Endothelial cell of umbilical vein (primary cell): Measurements from ENCODE around the gene CARD11. TPM values are rescaled to one million over a fixed set of nuclear protein-coding genes. Genes with fewer than 3 reads are reported as not detected.

Experiments
- BruUV-seq: library from RNA; stranded (reverse); fragments of 400-500 nt; replicated peaks from 2 replicates; lab custom pipeline; 2021; lab: Mats Ljungman, UMichigan
- CTCF ChIA-PET: fragments of 300-600, 350-600 bp; sonication (Branson Sonifier 250); formaldehyde crosslinking; loops from one replicate; lab custom pipeline; 2021; ENCODE audit warnings: antibody characterized with exemption, inconsistent platforms; lab: Charles Lee
- POLR2A ChIA-PET: fragments of 300-600, 350-600 bp; sonication (Branson Sonifier 250); formaldehyde crosslinking; loops from one replicate; lab custom pipeline; 2021; ENCODE audit warnings: antibody characterized with exemption, inconsistent platforms; lab: Charles Lee
- DNase-seq: peaks from one replicate; pipeline ENCODE4 v3.0.0-alpha.2; 2011; ENCODE audit warnings: low read depth, low spot score
- FAIRE-seq: peaks from 2 replicates; lab custom pipeline; 2011; peaks lifted over from hg19 to GRCh38; lab: Jason Lieb, UNC
- H2AFZ ChIP-seq: 2 replicates; pipeline ENCODE4 v1.6.0; 2012; ENCODE audit warnings: low read depth, low read length, control low read depth, inconsistent platforms
- H3K27ac ChIP-seq: 2 replicates; pipeline ENCODE4 v1.5.1; 2011; ENCODE audit warnings: low read depth, mild to moderate bottlenecking, control low read depth, low read length, moderate library complexity; ENCODE audit not compliant: insufficient read depth
- H3K27me3 ChIP-seq, 2 experiments: 2 replicates each; pipeline versions ENCODE4 v1.6.0 to v1.6.1; 2011; ENCODE audit warnings: low read length in 2 of 2, mixed read lengths in 1 of 2; ENCODE audit not compliant: control insufficient read depth in 2 of 2, insufficient read depth in 2 of 2
- H3K36me3 ChIP-seq, 2 experiments: 2 replicates in 1 of 2; 3 replicates in 1 of 2; pipeline ENCODE4 v1.5.1; 2011; ENCODE audit warnings: low read length in 2 of 2, mild to moderate bottlenecking in 1 of 2, moderate library complexity in 1 of 2; ENCODE audit not compliant: control insufficient read depth in 2 of 2, insufficient read depth in 2 of 2; ENCODE audit errors: extremely low read depth in 1 of 2
- H3K4me1 ChIP-seq: 3 replicates; pipeline ENCODE4 v1.5.1; 2011; ENCODE audit warnings: mild to moderate bottlenecking, low read length; ENCODE audit not compliant: control insufficient read depth, insufficient read depth; ENCODE audit errors: extremely low read depth
- H3K4me2 ChIP-seq: 2 replicates; pipeline ENCODE4 v1.6.1; 2011; ENCODE audit warnings: low read length, control low read depth, mixed read lengths; ENCODE audit not compliant: insufficient read depth
- H3K4me3 ChIP-seq, 3 experiments: fragments of 200-600 bp in 1 of 3; sonication (generic), shearing (Covaris generic) in 1 of 3; replicated peaks in 1 of 3; 2 replicates each; pipeline ENCODE4 v1.5.1; 2011 to 2016; ENCODE audit warnings: control low read depth in 3 of 3, low read length in 3 of 3, mild to moderate bottlenecking in 2 of 3, inconsistent platforms in 1 of 3, low read depth in 1 of 3, moderate library complexity in 1 of 3; ENCODE audit not compliant: insufficient read depth in 1 of 3
- H3K79me2 ChIP-seq: 2 replicates; pipeline ENCODE4 v1.6.0; 2012; ENCODE audit warnings: low read length, inconsistent platforms; ENCODE audit not compliant: control insufficient read depth, insufficient read depth
- H3K9ac ChIP-seq: replicated peaks from 2 replicates; pipeline ENCODE3; 2011; ENCODE audit warnings: low read length, control low read depth; ENCODE audit not compliant: insufficient read depth; ENCODE audit errors: extremely low read depth
- H3K9me1 ChIP-seq: replicated peaks from 3 replicates; pipeline ENCODE4 v1.6.0; 2011; ENCODE audit warnings: mild to moderate bottlenecking, low read length; ENCODE audit not compliant: control insufficient read depth, insufficient read depth; ENCODE audit errors: extremely low read depth
- H3K9me3 ChIP-seq: replicated peaks from 2 replicates; pipeline ENCODE4 v1.5.1; 2012; ENCODE audit warnings: low read length, inconsistent platforms; ENCODE audit not compliant: control insufficient read depth, insufficient read depth
- H4K20me1 ChIP-seq: replicated peaks from 2 replicates; pipeline ENCODE3; 2011; ENCODE audit warnings: mild to moderate bottlenecking, low read length; ENCODE audit not compliant: control insufficient read depth, insufficient read depth; ENCODE audit errors: extremely low read depth
- CTCF ChIP-seq, 2 donors: IDR thresholded peaks; 1 replicate in 1 of 2; 2 replicates in 1 of 2; pipeline ENCODE4 v1.5.1; 2011; ENCODE audit warnings: low read length in 2 of 2, mild to moderate bottlenecking in 2 of 2, moderate library complexity in 2 of 2, control low read depth in 1 of 2, inconsistent platforms in 1 of 2, low read depth in 1 of 2; ENCODE audit not compliant: insufficient read depth in 1 of 2; ENCODE audit errors: extremely low read depth in 1 of 2
- EZH2 ChIP-seq: IDR thresholded peaks from 2 replicates; pipeline ENCODE4 v1.6.1; 2012; ENCODE audit warnings: borderline replicate concordance, low read depth, mild to moderate bottlenecking, moderate library complexity, low read length, inconsistent platforms; ENCODE audit not compliant: severe bottlenecking
- FOS ChIP-seq: IDR thresholded peaks from 2 replicates; pipeline ENCODE4 v1.6.1; 2011; ENCODE audit warnings: mild to moderate bottlenecking, low read length, moderate library complexity, borderline replicate concordance; ENCODE audit not compliant: insufficient read depth
- GATA2 ChIP-seq: IDR thresholded peaks from 2 replicates; pipeline ENCODE4 v1.7.0; 2011; ENCODE audit warnings: low read depth, mild to moderate bottlenecking, moderate library complexity, mixed read lengths, low read length; ENCODE audit not compliant: insufficient read length, insufficient read depth
- JUN ChIP-seq: IDR thresholded peaks from 2 replicates; pipeline ENCODE4 v1.6.1; 2011; ENCODE audit warnings: borderline replicate concordance, low read depth; ENCODE audit not compliant: insufficient read length, insufficient read depth
- MAX ChIP-seq: IDR thresholded peaks from 2 replicates; pipeline ENCODE4 v1.6.1; 2011; ENCODE audit not compliant: insufficient read depth, insufficient read length
- MYC ChIP-seq: IDR thresholded peaks from one replicate; pipeline ENCODE4 v1.6.1; 2011; ENCODE audit warnings: mild to moderate bottlenecking, low read depth, low read length
- POLR2A ChIP-seq: IDR thresholded peaks from 2 replicates; pipeline ENCODE4 v1.6.1; 2012; ENCODE audit warnings: low read depth, mild to moderate bottlenecking, control low read depth, low read length
- POLR2AphosphoS5 ChIP-seq: IDR thresholded peaks from 2 replicates; pipeline ENCODE4 v1.6.1; 2012; ENCODE audit warnings: low read depth, mild to moderate bottlenecking, control low read depth, low read length, moderate library complexity; ENCODE audit not compliant: insufficient read depth
- dilution Hi-C: fragments of 300-500 bp; cut with MboI; formaldehyde crosslinking; loops from one replicate; pipeline ENCODE4 v1.15.0; 2019; ENCODE audit warnings: low sequenced_read_pairs; ENCODE audit not compliant: extremely low pct_ligation_motif_present
- intact Hi-C: fragments of 100-400 bp; cut with micrococcal nuclease; formaldehyde crosslinking; loops from one replicate; pipeline ENCODE4 v1.10.0; 2022
- polyA plus RNA-seq, 4 experiments: library from polyadenylated mRNA; depleted of rRNA in 3 of 4; stranded (reverse) in 3 of 4; unstranded in 1 of 4; fragments of >200 nt; gene quantifications; 2 replicates each; pipeline versions ENCODE4 v1.2.1 to v1.2.3, GENCODE V29; 2011 to 2012; ENCODE audit warnings: missing spikeins in 1 of 4
- total RNA-seq: library from RNA; stranded (reverse); gene quantifications from 2 replicates; pipeline ENCODE4 v1.2.3, GENCODE V29; 2021

The CARD11 gene
- total and polyA plus RNA-seq, 2 donors (not counting 3 experiments of a cell fraction or from before 2014, with no cell fraction given): 20.4 to 41.8 TPM

GRCh38 chr7:2932402-2933251 lies 111.0 kb downstream of the CARD11 start:
- FAIRE-seq (no peak), DNase-seq (no peak)
- Histone ChIP-seq H3K4me3 (no peak overlapping the region), H3K9ac (no peak overlapping the region), H3K27ac (no peak overlapping the region), H3K27me3 (no peaks in the 10 kb centered on the region), H3K9me1 (no peaks in the 10 kb centered on the region), H3K36me3 (peaks cover 0 to 4% of the 10 kb centered on the region in 2 experiments), H2AFZ (no peak overlapping the region), H3K9me3 (no peaks in the 10 kb centered on the region), H3K79me2 (no peaks in the 10 kb centered on the region), H4K20me1 (no peaks in the 10 kb centered on the region), H3K4me1 (peaks cover 4% of the 10 kb centered on the region), H3K4me2 (no peak overlapping the region)
- dilution Hi-C loops (no loop called here), intact Hi-C loops (no loop called here)
- POLR2A ChIA-PET: no interaction called here
- no peak for TF ChIP-seq MAX
- no peak for TF ChIP-seq EZH2
- no peak for TF ChIP-seq POLR2A
- TF ChIP-seq POLR2AphosphoS5: no peak
- no peak for TF ChIP-seq FOS
- no peak for TF ChIP-seq CTCF (IDR thresholded peaks at IDR 0.05; ENCODE audit: extremely low read depth in 1 of 2, insufficient read depth in 1 of 2, low read depth in 1 of 2, low read length in 2 of 2)
- TF ChIP-seq JUN: no peak
- no peak for TF ChIP-seq MYC
- no peak for TF ChIP-seq GATA2
- CTCF ChIA-PET: no interaction called here
- no TSS peak for BruUV-seq
